Natural killer cell (primary cell): Measurements from ENCODE around the gene SLC25A42. TPM values are rescaled to one million over a fixed set of nuclear protein-coding genes. Genes with fewer than 3 reads are reported as not detected.
A peak's percentile ranks its signal among the peaks of the same experiment; 100 is the strongest.

ENCODE experiments used
- ATAC-seq, 3 donors: fragments of 150-1000 bp in 2 of 3; fragments of 200-7000 bp in 1 of 3; cut with Tn5 transposase; 1 replicate in 1 of 3; 2 replicates in 2 of 3; pipeline ENCODE4 v1.10.0; 2021; ENCODE audit warnings: mild to moderate bottlenecking in 2 of 3, moderate library complexity in 2 of 3
- DNase-seq, 2 donors: peaks; one replicate each; pipeline versions ENCODE4 v3.0.0 to v3.0.0-alpha.2; 2013 to 2021; ENCODE audit warnings: mixed read lengths in 1 of 2
- H3K27ac ChIP-seq: one replicate; pipeline ENCODE4 v1.5.1; 2013; ENCODE audit warnings: mild to moderate bottlenecking, low read length
- H3K27me3 ChIP-seq: one replicate; pipeline ENCODE4 v1.6.1; 2013; ENCODE audit warnings: low read length; ENCODE audit not compliant: control insufficient read depth, insufficient read depth
- H3K36me3 ChIP-seq: one replicate; pipeline ENCODE4 v1.6.1; 2013; ENCODE audit warnings: low read length; ENCODE audit not compliant: control insufficient read depth, insufficient read depth
- H3K4me1 ChIP-seq: one replicate; pipeline ENCODE4 v1.6.1; 2013; ENCODE audit warnings: low read length; ENCODE audit not compliant: control insufficient read depth, insufficient read depth
- H3K4me3 ChIP-seq: one replicate; pipeline ENCODE4 v1.5.1; 2013; ENCODE audit warnings: low read length
- H3K9me3 ChIP-seq: one replicate; pipeline ENCODE4 v1.6.1; 2013; ENCODE audit warnings: low read length; ENCODE audit not compliant: control insufficient read depth, insufficient read depth
- H3K27ac Mint-ChIP-seq, 2 donors: one replicate each; pipeline ENCODE4 v1.8.0; 2022; ENCODE audit warnings: mild to moderate bottlenecking in 2 of 2, mixed read lengths in 2 of 2, moderate library complexity in 1 of 2
- H3K27me3 Mint-ChIP-seq, 2 donors: one replicate each; pipeline ENCODE4 v1.8.0; 2022; ENCODE audit warnings: low read depth in 2 of 2, mixed read lengths in 2 of 2
- H3K36me3 Mint-ChIP-seq: one replicate; pipeline ENCODE4 v1.8.0; 2022; ENCODE audit warnings: mixed read lengths
- H3K4me1 Mint-ChIP-seq, 2 donors: one replicate each; pipeline ENCODE4 v1.8.0; 2022; ENCODE audit warnings: mixed read lengths in 2 of 2
- H3K4me3 Mint-ChIP-seq: one replicate; pipeline ENCODE4 v1.8.0; 2022; ENCODE audit warnings: mild to moderate bottlenecking, moderate library complexity, mixed read lengths
- H3K9me3 Mint-ChIP-seq, 2 donors: one replicate each; pipeline ENCODE4 v1.8.0; 2022; ENCODE audit warnings: mixed read lengths in 2 of 2
- CTCF ChIP-seq: fragments of 200-600 bp; IDR thresholded peaks from one replicate; pipeline ENCODE4 v1.8.0; 2022; ENCODE audit warnings: antibody characterized with exemption
- WGBS: methylation state at CpG from one replicate; pipeline ENCODE4 v1.1.7; 2013; ENCODE audit warnings: missing lambda C conversion rate; ENCODE audit not compliant: insufficient coverage; 5-methylcytosine and 5-hydroxymethylcytosine counted together
- intact Hi-C: fragments of 100-400 bp; cut with micrococcal nuclease; formaldehyde crosslinking; loops from one replicate; pipeline ENCODE4 v1.14.2; 2022
- total RNA-seq, 4 donors: library from RNA; stranded (reverse); fragments of 120-200 nt in 1 of 4; gene quantifications; one replicate each; pipeline versions ENCODE4 v1.2.3 to v1.2.4, GENCODE V29; 2013 to 2022

The SLC25A42 gene
- total RNA-seq, 3 donors from 2014 or later (not counting 1 experiment from before 2014, with no cell fraction given) = 34.6 to 50.3 (median 41.8) TPM

GRCh38 chr19:19031891-19032290, 31.9 kb upstream of the SLC25A42 start:
- H3K4me3 ChIP-seq = no peak overlapping the region
- WGBS = 84% methylated on average over 3 of the region's 5 CpGs
- H3K36me3 ChIP-seq = peaks cover 18% of the 10 kb centered on the region
- Mint-ChIP-seq H3K27me3 (no peaks in the 10 kb centered on the region), H3K4me1 (peaks cover 30 to 36% of the 10 kb centered on the region in 2 donors), H3K4me3 (peak overlapping the region; percentile 96), H3K27ac (peak overlapping the region; percentile 92 to 95), H3K9me3 (no peaks in the 10 kb centered on the region), H3K36me3 (peaks cover 2% of the 10 kb centered on the region)
- TF ChIP-seq CTCF = no peak
- no peaks in the 10 kb centered on the region for H3K9me3 ChIP-seq
- H3K27me3 ChIP-seq = no peaks in the 10 kb centered on the region
- intact Hi-C loops = loop anchor here (1.0 kb wide), 1 partner anchor 31 kb away; the partner anchor contains the start of gene SLC25A42
- DNase-seq (peak in 1 of 2 donors; percentile 41), ATAC-seq (no peak)
- no peak overlapping the region for H3K27ac ChIP-seq
- peaks cover 28% of the 10 kb centered on the region for H3K4me1 ChIP-seq

- peaks cover 13% of the 10 kb centered on the region for H3K36me3 ChIP-seq
- H3K27ac Mint-ChIP-seq = peak overlapping the region; percentile 92 to 95
- peak overlapping the region; percentile 96 for H3K4me3 Mint-ChIP-seq
- no peaks in the 10 kb centered on the region for H3K9me3 ChIP-seq
- DNase-seq (peak; percentile 74 to 84), ATAC-seq (peak; percentile 56 to 65 (median 58))
- H3K4me1 Mint-ChIP-seq = peaks cover 25 to 30% of the 10 kb centered on the region in 2 donors
- peak overlapping the region; percentile 69 for H3K27ac ChIP-seq
- no peak for TF ChIP-seq CTCF
- H3K27me3 Mint-ChIP-seq = no peaks in the 10 kb centered on the region
- peak overlapping the region; percentile 84 for H3K4me3 ChIP-seq
- H3K4me1 ChIP-seq = peaks cover 28% of the 10 kb centered on the region
- H3K36me3 Mint-ChIP-seq = no peaks in the 10 kb centered on the region
- no peaks in the 10 kb centered on the region for H3K27me3 ChIP-seq
- no peaks in the 10 kb centered on the region for H3K9me3 Mint-ChIP-seq
- WGBS = 3% methylated on average over 28 of the region's 31 CpGs
- intact Hi-C loops = loop anchor here (1.0 kb wide), 2 partner anchors 31 to 113 kb away; partner anchors contain the start of genes COPE, DDX49 and SLC25A42
Observed at GRCh38 chr19:19032420-19033175, 31.2 kb upstream of the SLC25A42 start.

GRCh38 chr19:19033176-19033425, 30.7 kb upstream of the SLC25A42 start:
- H3K9me3 ChIP-seq = no peaks in the 10 kb centered on the region
- H3K9me3 Mint-ChIP-seq = no peaks in the 10 kb centered on the region
- peaks cover 9% of the 10 kb centered on the region for H3K36me3 ChIP-seq
- H3K27me3 ChIP-seq = no peaks in the 10 kb centered on the region
- H3K27ac Mint-ChIP-seq = peak overlapping the region; percentile 92 to 95
- intact Hi-C loops = loop anchor here (1.0 kb wide), 1 partner anchor 114 kb away; the partner anchor contains the start of genes COPE and DDX49
- H3K4me1 ChIP-seq = peaks cover 28% of the 10 kb centered on the region
- H3K36me3 Mint-ChIP-seq = no peaks in the 10 kb centered on the region
- peak overlapping the region; percentile 69 for H3K27ac ChIP-seq
- H3K27me3 Mint-ChIP-seq = no peaks in the 10 kb centered on the region
- DNase-seq (no peak), ATAC-seq (no peak)
- peaks cover 20 to 25% of the 10 kb centered on the region in 2 donors for H3K4me1 Mint-ChIP-seq
- TF ChIP-seq CTCF = no peak
- H3K4me3 Mint-ChIP-seq = peak overlapping the region; percentile 96
- H3K4me3 ChIP-seq = peak overlapping the region; percentile 84
- WGBS = under 1% methylated on average over 32 of the region's 32 CpGs
